A549 (cell line): Measurements from ENCODE around the gene MPPE1. TPM values are rescaled to one million over a fixed set of nuclear protein-coding genes. Genes with fewer than 3 reads are reported as not detected.
"Not testable (repeated sequence)": the region's sequence is repeated elsewhere in the genome, so short reads cannot be mapped to it uniquely, and the experiment has no call there.

Experiments used
- ATAC-seq, 2 experiments: fragments of 200-7000 bp in 1 of 2; fragments of >200 bp in 1 of 2; cut with Nextera tagmentation in 1 of 2; cut with Tn5 transposase in 1 of 2; 3 replicates each; pipeline versions ENCODE4 v1.8.0 to v1.9.1; 2018 to 2020; ENCODE audit warnings: mild to moderate bottlenecking in 1 of 2, moderate library complexity in 1 of 2
- CTCF ChIA-PET: fragments of 300-600 bp; sonication (Branson Sonifier 250); formaldehyde crosslinking; extraction: SDS; loops from one replicate; lab custom pipeline; 2021; ENCODE audit warnings: antibody characterized with exemption, inconsistent platforms; lab: Yijun Ruan, JAX
- POLR2A ChIA-PET: fragments of 350-600 bp; formaldehyde crosslinking; extraction: SDS; loops from one replicate; lab custom pipeline; 2021; ENCODE audit warnings: antibody characterized with exemption, inconsistent platforms; lab: Yijun Ruan, JAX
- DNase-seq, 2 experiments: peaks; one replicate each; pipeline versions ENCODE4 v3.0.0 to v3.0.0-alpha.2; 2011 to 2016; ENCODE audit warnings: low read depth in 1 of 2, low spot score in 1 of 2
- FAIRE-seq: peaks from 2 replicates; lab custom pipeline; 2011; peaks lifted over from hg19 to GRCh38; lab: Jason Lieb, UNC
- H3K27ac ChIP-seq, 2 experiments: fragments of >200 bp; sonication (Bioruptor Twin); formaldehyde crosslinking; 3 replicates each; pipeline ENCODE4 v1.5.1; 2016 to 2017
- H3K4me1 ChIP-seq: fragments of >200 bp; sonication (Bioruptor Twin); formaldehyde crosslinking; 3 replicates; pipeline ENCODE4 v1.6.1; 2016
- H3K4me2 ChIP-seq: fragments of >200 bp; sonication (Bioruptor Twin); formaldehyde crosslinking; 3 replicates; pipeline ENCODE4 v1.6.1; 2016
- H3K4me3 ChIP-seq: fragments of >200 bp; sonication (Bioruptor Twin); formaldehyde crosslinking; 3 replicates; pipeline ENCODE4 v1.5.1; 2016
- H3K9me3 ChIP-seq: fragments of >200 bp; sonication (Bioruptor Twin); formaldehyde crosslinking; 3 replicates; pipeline ENCODE4 v1.6.1; 2016
- CHD4 ChIP-seq: fragments of 200-600 bp; sonication (generic); IDR thresholded peaks from 2 replicates; pipeline ENCODE4 v1.6.1; 2016; ENCODE audit warnings: antibody characterized with exemption, mild to moderate bottlenecking, borderline replicate concordance
- EHF ChIP-seq: fragments of 250-450 bp; sonication (Bioruptor Pico); IDR thresholded peaks from 2 replicates; pipeline ENCODE4 v1.5.0; 2020; ENCODE audit warnings: mild to moderate bottlenecking
- EP300 ChIP-seq, 2 experiments: fragments of >200 bp; sonication (Bioruptor Twin); formaldehyde crosslinking; IDR thresholded peaks; 2 replicates in 1 of 2; 3 replicates in 1 of 2; pipeline ENCODE4 v1.6.1; 2016 to 2017
- ESRRA ChIP-seq: fragments of 150-350 bp; IDR thresholded peaks from 2 replicates; pipeline ENCODE4 v1.6.1; 2014; ENCODE audit warnings: mild to moderate bottlenecking, low read length, borderline replicate concordance
- FOSB ChIP-seq: fragments of 250-450 bp; sonication (Bioruptor Pico); IDR thresholded peaks from 2 replicates; pipeline ENCODE4 v1.5.0; 2020; ENCODE audit warnings: mild to moderate bottlenecking, moderate library complexity
- FOSL2 ChIP-seq, 2 experiments: fragments of 450-650 bp in 1 of 2; fragments of >200 bp in 1 of 2; sonication (Bioruptor Twin) in 1 of 2; formaldehyde crosslinking; IDR thresholded peaks; 2 replicates each; pipeline versions ENCODE4 v1.5.0 to v1.6.1; 2016 to 2020; ENCODE audit warnings: mild to moderate bottlenecking in 1 of 2, moderate library complexity in 1 of 2
- HDAC2 ChIP-seq: fragments of 200-600 bp; sonication (generic); IDR thresholded peaks from 2 replicates; pipeline ENCODE4 v1.6.1; 2016
- HES2 ChIP-seq: fragments of >200 bp; sonication (Bioruptor Twin); formaldehyde crosslinking; IDR thresholded peaks from 2 replicates; pipeline ENCODE4 v1.6.1; 2016
- HOXB13 ChIP-seq: fragments of 250-450 bp; sonication (Bioruptor Pico); IDR thresholded peaks from 2 replicates; pipeline ENCODE4 v1.5.0; 2020; ENCODE audit warnings: low read depth, mild to moderate bottlenecking, moderate library complexity
- HOXB5 ChIP-seq: fragments of 250-450 bp; sonication (Bioruptor Pico); IDR thresholded peaks from 2 replicates; pipeline ENCODE4 v1.5.0; 2020; ENCODE audit warnings: mild to moderate bottlenecking, moderate library complexity
- JUN ChIP-seq, 2 experiments: fragments of >200 bp; sonication (Bioruptor Twin); formaldehyde crosslinking; IDR thresholded peaks; 2 replicates in 1 of 2; 3 replicates in 1 of 2; pipeline ENCODE4 v1.6.1; 2016 to 2017
- KDM1A ChIP-seq: fragments of 200-600 bp; sonication (generic); IDR thresholded peaks from 2 replicates; pipeline ENCODE4 v1.6.1; 2016; ENCODE audit warnings: low read depth, mild to moderate bottlenecking
- KDM5A ChIP-seq: fragments of 200-600 bp; sonication (generic); IDR thresholded peaks from 2 replicates; pipeline ENCODE4 v1.6.1; 2016; ENCODE audit warnings: antibody characterized with exemption, mild to moderate bottlenecking
- MAFK ChIP-seq: fragments of 450-650 bp; IDR thresholded peaks from 2 replicates; pipeline ENCODE4 v1.6.1; 2014; ENCODE audit not compliant: partially characterized antibody
- MAX ChIP-seq: IDR thresholded peaks from 2 replicates; pipeline ENCODE4 v1.6.1; 2012
- PHF8 ChIP-seq: fragments of 200-600 bp; sonication (generic); IDR thresholded peaks from 2 replicates; pipeline ENCODE4 v1.6.1; 2016; ENCODE audit warnings: low read depth, mild to moderate bottlenecking, antibody characterized with exemption, moderate library complexity, borderline replicate concordance
- POLR2AphosphoS2 ChIP-seq: conservative IDR thresholded peaks from 2 replicates; pipeline ENCODE4 v1.6.1; 2012; ENCODE audit warnings: low read length, improper control_type of control experiment, inconsistent platforms
- RARB ChIP-seq: fragments of 250-450 bp; sonication (Bioruptor Pico); IDR thresholded peaks from 2 replicates; pipeline ENCODE4 v1.8.0; 2021; ENCODE audit warnings: mild to moderate bottlenecking, moderate library complexity
- REST ChIP-seq: fragments of 200-600 bp; sonication (generic); IDR thresholded peaks from 2 replicates; pipeline ENCODE4 v1.6.1; 2016; ENCODE audit warnings: antibody characterized with exemption, mild to moderate bottlenecking, moderate library complexity
- TFCP2L1 ChIP-seq: fragments of 250-450 bp; sonication (Bioruptor Pico); IDR thresholded peaks from 2 replicates; pipeline ENCODE4 v1.5.0; 2021; ENCODE audit warnings: mild to moderate bottlenecking
- ZC3H11A ChIP-seq: fragments of 450-650 bp; IDR thresholded peaks from 2 replicates; pipeline ENCODE4 v1.6.1; 2014; ENCODE audit warnings: antibody characterized with exemption, mild to moderate bottlenecking
- ZFP36 ChIP-seq: fragments of 450-650 bp; IDR thresholded peaks from 2 replicates; pipeline ENCODE4 v1.6.1; 2014; ENCODE audit warnings: borderline replicate concordance; ENCODE audit not compliant: partially characterized antibody
- ZSCAN20 ChIP-seq: fragments of 250-450 bp; sonication (Bioruptor Pico); IDR thresholded peaks from 2 replicates; pipeline ENCODE4 v1.8.0; 2022; ENCODE audit warnings: mild to moderate bottlenecking, moderate library complexity
- WGBS: methylation state at CpG from one replicate; pipeline ENCODE4 v1.1.6; 2017; ENCODE audit errors: missing lambda C conversion rate; 5-methylcytosine and 5-hydroxymethylcytosine counted together
- polyA plus RNA-seq, 4 experiments: library from polyadenylated mRNA; depleted of rRNA in 3 of 4; stranded (reverse); fragments of >200 nt; fragmentation: RNase III in 1 of 4; extraction: RNeasy Plus Mini Kit Qiagen cat#74134 plus additional on column Dnase treatment in 1 of 4; gene quantifications; 2 replicates in 3 of 4; 3 replicates in 1 of 4; pipeline ENCODE4 v1.2.3, GENCODE V29; 2011 to 2017
- TF ChIP-seq, protein P1 (sequence below): fragments of 250-450 bp; sonication (Bioruptor Pico); IDR thresholded peaks from 2 replicates; pipeline ENCODE4 v1.5.0; 2020; ENCODE audit warnings: low read depth, mild to moderate bottlenecking, moderate library complexity
- TF ChIP-seq, protein P2 (sequence below): fragments of 450-650 bp; IDR thresholded peaks from 2 replicates; pipeline ENCODE4 v1.6.1; 2014; ENCODE audit warnings: antibody characterized with exemption
- TF ChIP-seq, protein P3 (sequence below): fragments of 150-350 bp; IDR thresholded peaks from 2 replicates; pipeline ENCODE4 v1.6.1; 2014; ENCODE audit warnings: low read depth, mild to moderate bottlenecking, low read length

MPPE1 gene
- polyA plus RNA-seq, 2 of the 4 experiments (the other 2 are of a cell fraction) = 20.4 to 26.4 TPM

- no peaks in the 10 kb centered on the region for H3K4me1 ChIP-seq
- WGBS = 74% methylated on average over 11 of the region's 12 CpGs
- no peaks in the 10 kb centered on the region for H3K9me3 ChIP-seq
- ChIA-PET CTCF (interaction anchor here (0.7 to 10.1 kb wide), 3 partner anchors 12 to 113 kb away, joined by 3 to 73 read pairs (median 3); no protein-coding TSS in a partner anchor), POLR2A (no interaction called here)
- DNase-seq = no peak
- no peak for FAIRE-seq
- H3K4me2 ChIP-seq = no peak overlapping the region
- H3K4me3 ChIP-seq = no peak overlapping the region
- no peak for TF ChIP-seq HOXB5 (CRISPR knock-in tag)
- no peak for TF ChIP-seq KDM1A
- TF ChIP-seq FOSB (CRISPR knock-in tag) = no peak
- TF ChIP-seq JUN (IDR thresholded peaks at IDR 0.05) = no peak
- TF ChIP-seq ZSCAN20 (CRISPR knock-in tag) = no peak
- TF ChIP-seq, protein P1, sequence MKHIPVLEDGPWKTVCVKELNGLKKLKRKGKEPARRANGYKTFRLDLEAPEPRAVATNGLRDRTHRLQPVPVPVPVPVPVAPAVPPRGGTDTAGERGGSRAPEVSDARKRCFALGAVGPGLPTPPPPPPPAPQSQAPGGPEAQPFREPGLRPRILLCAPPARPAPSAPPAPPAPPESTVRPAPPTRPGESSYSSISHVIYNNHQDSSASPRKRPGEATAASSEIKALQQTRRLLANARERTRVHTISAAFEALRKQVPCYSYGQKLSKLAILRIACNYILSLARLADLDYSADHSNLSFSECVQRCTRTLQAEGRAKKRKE (CRISPR knock-in tag) = no peak
- TF ChIP-seq, protein P2, sequence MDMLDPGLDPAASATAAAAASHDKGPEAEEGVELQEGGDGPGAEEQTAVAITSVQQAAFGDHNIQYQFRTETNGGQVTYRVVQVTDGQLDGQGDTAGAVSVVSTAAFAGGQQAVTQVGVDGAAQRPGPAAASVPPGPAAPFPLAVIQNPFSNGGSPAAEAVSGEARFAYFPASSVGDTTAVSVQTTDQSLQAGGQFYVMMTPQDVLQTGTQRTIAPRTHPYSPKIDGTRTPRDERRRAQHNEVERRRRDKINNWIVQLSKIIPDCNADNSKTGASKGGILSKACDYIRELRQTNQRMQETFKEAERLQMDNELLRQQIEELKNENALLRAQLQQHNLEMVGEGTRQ = no peak
- TF ChIP-seq HOXB13 (CRISPR knock-in tag) = no peak
- no peak for TF ChIP-seq EHF (CRISPR knock-in tag)
- no peak for TF ChIP-seq POLR2AphosphoS2
- TF ChIP-seq KDM5A = no peak
- no peak for TF ChIP-seq PHF8
- no peak for ATAC-seq
- no peak overlapping the region for H3K27ac ChIP-seq
Observed at GRCh38 chr18:11925800-11926481, 17.8 kb upstream of the MPPE1 start.

DNA sequence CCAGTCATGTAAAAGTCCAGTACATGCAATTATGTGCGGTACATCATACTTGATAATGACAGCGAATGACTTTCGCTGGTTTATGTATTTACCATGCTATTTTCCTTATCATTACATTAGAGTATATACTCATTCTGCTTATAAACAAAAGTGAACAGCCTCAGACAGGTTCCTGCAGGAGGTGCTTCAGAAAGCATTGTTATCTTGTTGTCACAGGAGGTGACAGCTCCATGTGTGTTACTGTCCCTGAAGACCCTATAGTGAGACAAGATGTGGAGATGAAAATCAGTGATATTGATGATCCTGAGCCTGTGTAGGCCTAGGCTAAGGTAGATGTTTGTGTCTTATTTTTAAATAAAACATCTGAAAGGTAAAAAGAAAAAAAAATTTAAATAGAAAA lies 15.3 kb upstream of the MPPE1 start:
- TF ChIP-seq, protein P3, sequence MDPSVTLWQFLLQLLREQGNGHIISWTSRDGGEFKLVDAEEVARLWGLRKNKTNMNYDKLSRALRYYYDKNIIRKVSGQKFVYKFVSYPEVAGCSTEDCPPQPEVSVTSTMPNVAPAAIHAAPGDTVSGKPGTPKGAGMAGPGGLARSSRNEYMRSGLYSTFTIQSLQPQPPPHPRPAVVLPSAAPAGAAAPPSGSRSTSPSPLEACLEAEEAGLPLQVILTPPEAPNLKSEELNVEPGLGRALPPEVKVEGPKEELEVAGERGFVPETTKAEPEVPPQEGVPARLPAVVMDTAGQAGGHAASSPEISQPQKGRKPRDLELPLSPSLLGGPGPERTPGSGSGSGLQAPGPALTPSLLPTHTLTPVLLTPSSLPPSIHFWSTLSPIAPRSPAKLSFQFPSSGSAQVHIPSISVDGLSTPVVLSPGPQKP = no peak
- TF ChIP-seq FOSB (CRISPR knock-in tag) = no peak
- TF ChIP-seq RARB (CRISPR knock-in tag) = no peak
- no peak for TF ChIP-seq FOSL2 (IDR thresholded peaks at IDR 0.05)
- no peak for TF ChIP-seq FOSL2 (CRISPR knock-in tag; IDR thresholded peaks at IDR 0.05)
- no peak for TF ChIP-seq MAX
- no peak for TF ChIP-seq HOXB13 (CRISPR knock-in tag)
- no peak for TF ChIP-seq HES2
- TF ChIP-seq ZFP36 = no peak
- TF ChIP-seq JUN (IDR thresholded peaks at IDR 0.05) = no peak
- TF ChIP-seq KDM5A = no peak
- TF ChIP-seq EP300 (IDR thresholded peaks at IDR 0.05) = no peak
- TF ChIP-seq ESRRA = no peak
- no peak for TF ChIP-seq CHD4
- no peak for TF ChIP-seq HDAC2
- no peak for TF ChIP-seq MAFK
- TF ChIP-seq REST = no peak
- TF ChIP-seq EHF (CRISPR knock-in tag) = no peak
- TF ChIP-seq ZC3H11A = no peak
- no peak for TF ChIP-seq TFCP2L1 (CRISPR knock-in tag)
- ChIA-PET POLR2A (interaction anchor here (1.4 kb wide), 1 partner anchor 9 kb away, joined by 3 read pairs; no protein-coding TSS in a partner anchor), CTCF (interaction anchor here (1.0 to 10.1 kb wide), 3 partner anchors 15 to 116 kb away, joined by 3 to 73 read pairs (median 3); no protein-coding TSS in a partner anchor)
- H3K4me2 ChIP-seq = no peak overlapping the region
- H3K4me3 ChIP-seq = no peak overlapping the region
- ATAC-seq (no peak), FAIRE-seq (no peak), DNase-seq (no peak)
- no peaks in the 10 kb centered on the region for H3K4me1 ChIP-seq
- no peaks in the 10 kb centered on the region for H3K9me3 ChIP-seq
- no peak overlapping the region for H3K27ac ChIP-seq
- 94% methylated on average over 3 of the region's 3 CpGs for WGBS

GRCh38 chr18:11919522-11919921 lies 11.4 kb upstream of the MPPE1 start:
- H3K4me1 ChIP-seq, H3K4me2 ChIP-seq, H3K27ac ChIP-seq, FAIRE-seq, H3K9me3 ChIP-seq, H3K4me3 ChIP-seq, POLR2A ChIA-PET, DNase-seq, ATAC-seq: not testable (repeated sequence)
- 73% methylated on average over 4 of the region's 5 CpGs for WGBS
- CTCF ChIA-PET = interaction anchor here (10.1 kb wide), 1 partner anchor 19 kb away, joined by 73 read pairs; no protein-coding TSS in a partner anchor
